ENCODE results near the gene NLN. TPM values are rescaled to one million over a fixed set of nuclear protein-coding genes. Genes with fewer than 3 reads are reported as not detected.

The NLN gene
- total RNA-seq, 1 donor from 2014 or later = 94.3 TPM

DNA sequence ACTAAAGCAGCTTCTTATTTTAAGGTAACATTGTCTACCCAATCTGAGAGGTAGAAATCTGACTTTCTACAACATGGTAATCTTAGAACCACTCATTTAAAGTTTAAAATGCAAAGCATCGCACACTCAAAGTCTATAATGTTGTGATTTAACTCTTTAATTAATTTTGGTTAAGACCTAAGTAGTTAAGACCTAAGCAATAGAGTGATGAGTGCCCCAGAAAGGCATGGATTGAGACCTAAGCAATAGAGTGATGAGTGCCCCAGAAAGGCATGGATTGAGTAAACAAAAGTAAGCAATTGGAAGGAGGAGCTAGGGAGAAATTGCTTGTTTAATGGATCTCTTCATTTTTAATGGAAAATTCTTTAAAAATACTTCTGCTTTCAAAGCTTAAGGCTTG is 86.8 kb downstream of the NLN start:
- H3F3A ChIP-seq (ENCODE audit: low read depth) = peaks cover 6% of the 10 kb centered on the region
- H3K4me1 Mint-ChIP-seq = no peaks in the 10 kb centered on the region
- peaks cover 3% of the 10 kb centered on the region for H3K9me3 Mint-ChIP-seq
- H3K4me3 ChIP-seq = no peak overlapping the region
- H3K9ac ChIP-seq = no peak overlapping the region
- DNase-seq (ENCODE audit: low spot score) = no peak
- H3K27me3 Mint-ChIP-seq (ENCODE audit: insufficient read depth, low read depth) = peaks cover 4% of the 10 kb centered on the region
- H3K27me3 ChIP-seq = no peaks in the 10 kb centered on the region
- H3K4me2 ChIP-seq = peak overlapping the region; percentile 15
- H3K79me2 ChIP-seq (ENCODE audit: low read depth) = no peaks in the 10 kb centered on the region
- no peak overlapping the region for H3K4me3 Mint-ChIP-seq
- no peaks in the 10 kb centered on the region for H3K9me3 ChIP-seq (ENCODE audit: low read depth)
- TF ChIP-seq EZH2phosphoT487 (IDR thresholded peaks at IDR 0.05) (no peak), EZH2 (IDR thresholded peaks at IDR 0.05) (no peak), CTCF (IDR thresholded peaks at IDR 0.05) (no peak)
- H3K27ac Mint-ChIP-seq = no peak overlapping the region
- H3K27ac ChIP-seq = no peak overlapping the region
- H4K20me1 ChIP-seq (ENCODE audit: low read depth) = no peaks in the 10 kb centered on the region
- peaks cover 47% of the 10 kb centered on the region for H3K36me3 Mint-ChIP-seq
- peaks cover 13% of the 10 kb centered on the region for H3K36me3 ChIP-seq
- no peak overlapping the region for H2AFZ ChIP-seq (replicated peaks)
- peaks cover 10% of the 10 kb centered on the region for H3K4me1 ChIP-seq

- H3K4me2 ChIP-seq = no peak overlapping the region
- H3K27me3 ChIP-seq = no peaks in the 10 kb centered on the region
- no peak overlapping the region for H2AFZ ChIP-seq (replicated peaks)
- H3K4me1 ChIP-seq = peaks cover 10% of the 10 kb centered on the region
- no peak overlapping the region for H3K27ac Mint-ChIP-seq
- H3K9ac ChIP-seq = no peak overlapping the region
- H3K36me3 Mint-ChIP-seq = peaks cover 44% of the 10 kb centered on the region
- no peaks in the 10 kb centered on the region for H3K79me2 ChIP-seq (ENCODE audit: low read depth)
- H3K9me3 ChIP-seq (ENCODE audit: low read depth) = no peaks in the 10 kb centered on the region
- no peaks in the 10 kb centered on the region for H3K9me3 Mint-ChIP-seq
- no peaks in the 10 kb centered on the region for H3K4me1 Mint-ChIP-seq
- H3K27ac ChIP-seq = no peak overlapping the region
- no peaks in the 10 kb centered on the region for H4K20me1 ChIP-seq (ENCODE audit: low read depth)
- no peak overlapping the region for H3K4me3 Mint-ChIP-seq
- peaks cover 3% of the 10 kb centered on the region for H3K27me3 Mint-ChIP-seq (ENCODE audit: insufficient read depth, low read depth)
- peaks cover 13% of the 10 kb centered on the region for H3K36me3 ChIP-seq
- H3F3A ChIP-seq (ENCODE audit: low read depth) = peaks cover 6% of the 10 kb centered on the region
- no peak overlapping the region for H3K4me3 ChIP-seq
- TF ChIP-seq EZH2 (IDR thresholded peaks at IDR 0.05) (no peak), EZH2phosphoT487 (IDR thresholded peaks at IDR 0.05) (no peak), CTCF (IDR thresholded peaks at IDR 0.05) (no peak)
- DNase-seq (ENCODE audit: low spot score) = no peak
Observed at GRCh38 chr5:65809817-65810531, 88.0 kb downstream of the NLN start.

- no peaks in the 10 kb centered on the region for H3K79me2 ChIP-seq (ENCODE audit: low read depth)
- H3K9ac ChIP-seq = no peak overlapping the region
- H3K27ac ChIP-seq = no peak overlapping the region
- Mint-ChIP-seq H3K36me3 (peaks cover 33% of the 10 kb centered on the region), H3K27me3 (ENCODE audit: insufficient read depth, low read depth) (peaks cover 2% of the 10 kb centered on the region), H3K9me3 (no peaks in the 10 kb centered on the region), H3K27ac (no peak overlapping the region), H3K4me3 (no peak overlapping the region), H3K4me1 (no peaks in the 10 kb centered on the region)
- peaks cover 16% of the 10 kb centered on the region for H3K36me3 ChIP-seq
- no peak overlapping the region for H3K4me3 ChIP-seq
- no peak overlapping the region for H2AFZ ChIP-seq (replicated peaks)
- no peaks in the 10 kb centered on the region for H3K9me3 ChIP-seq (ENCODE audit: low read depth)
- H3K4me2 ChIP-seq = no peak overlapping the region
- H3F3A ChIP-seq (ENCODE audit: low read depth) = peaks cover 6% of the 10 kb centered on the region
- no peaks in the 10 kb centered on the region for H3K27me3 ChIP-seq
- TF ChIP-seq EZH2phosphoT487 (IDR thresholded peaks at IDR 0.05) = no peak
- peaks cover 10% of the 10 kb centered on the region for H3K4me1 ChIP-seq
- H4K20me1 ChIP-seq (ENCODE audit: low read depth) = no peaks in the 10 kb centered on the region
- DNase-seq (ENCODE audit: low spot score) = no peak
Observed at GRCh38 chr5:65811004-65811403, 89.0 kb downstream of the NLN start.

DNA sequence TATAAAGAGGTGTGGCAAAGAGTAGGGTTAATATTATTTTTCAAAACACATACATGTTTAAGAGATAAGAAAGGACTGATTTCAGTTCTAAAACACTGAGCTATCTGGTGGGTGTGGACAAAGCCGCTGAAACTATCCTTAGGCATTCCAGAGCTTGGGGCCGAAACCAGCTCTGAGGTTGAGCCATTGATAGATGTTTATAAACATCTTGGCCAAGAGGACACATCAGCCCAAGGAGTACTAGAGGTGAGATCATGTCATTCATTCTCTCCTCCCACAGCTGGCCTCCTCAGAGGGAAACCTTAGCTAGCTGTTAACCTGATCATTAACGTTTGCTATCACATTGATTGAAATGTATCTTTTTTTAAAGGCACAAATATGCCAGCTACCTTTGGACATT is 89.9 kb downstream of the NLN start:
- peaks cover 16% of the 10 kb centered on the region for H3K36me3 ChIP-seq
- no peaks in the 10 kb centered on the region for H3K9me3 Mint-ChIP-seq
- no peak overlapping the region for H3K27ac Mint-ChIP-seq
- peaks cover 6% of the 10 kb centered on the region for H3F3A ChIP-seq (ENCODE audit: low read depth)
- no peak for DNase-seq (ENCODE audit: low spot score)
- H3K4me3 ChIP-seq = no peak overlapping the region
- H3K27me3 Mint-ChIP-seq (ENCODE audit: insufficient read depth, low read depth) = no peaks in the 10 kb centered on the region
- TF ChIP-seq CTCF (IDR thresholded peaks at IDR 0.05) (no peak), EZH2 (IDR thresholded peaks at IDR 0.05) (no peak), EZH2phosphoT487 (IDR thresholded peaks at IDR 0.05) (no peak)
- H3K4me1 ChIP-seq = peaks cover 10% of the 10 kb centered on the region
- peaks cover 2% of the 10 kb centered on the region for H3K4me1 Mint-ChIP-seq
- H3K79me2 ChIP-seq (ENCODE audit: low read depth) = no peaks in the 10 kb centered on the region
- no peak overlapping the region for H2AFZ ChIP-seq (replicated peaks)
- H3K4me2 ChIP-seq = no peak overlapping the region
- no peaks in the 10 kb centered on the region for H3K9me3 ChIP-seq (ENCODE audit: low read depth)
- H3K4me3 Mint-ChIP-seq = no peak overlapping the region
- H4K20me1 ChIP-seq (ENCODE audit: low read depth) = no peaks in the 10 kb centered on the region
- H3K36me3 Mint-ChIP-seq = peaks cover 27% of the 10 kb centered on the region
- no peak overlapping the region for H3K27ac ChIP-seq
- H3K27me3 ChIP-seq = no peaks in the 10 kb centered on the region
- H3K9ac ChIP-seq = no peak overlapping the region

Measured in neural progenitor cell (in vitro differentiated cells).